K562 (cell line): ENCODE measurements around the gene CYB5D1. TPM values are rescaled to one million over a fixed set of nuclear protein-coding genes. Genes with fewer than 3 reads are reported as not detected.

Experiments used
- CBX3 ChIP-seq, 2 experiments: IDR thresholded peaks; 1 replicate in 1 of 2; 2 replicates in 1 of 2; pipeline ENCODE4 v1.6.1; 2012; ENCODE audit warnings: inconsistent platforms in 2 of 2, low read length in 2 of 2, borderline replicate concordance in 1 of 2, control low read depth in 1 of 2
- CTBP1 ChIP-seq: fragments of 450-650 bp; IDR thresholded peaks from 2 replicates; pipeline ENCODE4 v1.6.1; 2016; ENCODE audit warnings: borderline replicate concordance
- GABPA ChIP-seq: fragments of 200-800 bp; sonication (Bioruptor generic); conservative IDR thresholded peaks from 2 replicates; pipeline ENCODE4 v1.6.1; 2016; ENCODE audit warnings: low read depth, missing genetic modification characterization, missing compliant biosample characterization
- MTA2 ChIP-seq: fragments of 450-650 bp; IDR thresholded peaks from 2 replicates; pipeline ENCODE4 v1.6.1; 2016; ENCODE audit warnings: low read depth
- MYNN ChIP-seq, 2 experiments: sonication (generic); formaldehyde crosslinking in 1 of 2; IDR thresholded peaks; 2 replicates each; pipeline versions ENCODE4 v1.5.0 to v1.6.1; 2016 to 2020; ENCODE audit warnings: antibody characterized with exemption in 1 of 2, missing genetic modification reagents in 1 of 2
- PHTF2 ChIP-seq: fragments of 250-450 bp; sonication (Bioruptor Pico); IDR thresholded peaks from 2 replicates; pipeline ENCODE4 v1.5.0; 2021; ENCODE audit warnings: mild to moderate bottlenecking
- SLC30A9 ChIP-seq: fragments of 250-450 bp; sonication (Bioruptor Pico); IDR thresholded peaks from 2 replicates; pipeline ENCODE4 v1.8.0; 2022; ENCODE audit warnings: mild to moderate bottlenecking, moderate library complexity
- TEAD4 ChIP-seq, 2 experiments: sonication (generic) in 1 of 2; formaldehyde crosslinking in 1 of 2; IDR thresholded peaks; 2 replicates each; pipeline versions ENCODE4 v1.6.1 to v1.8.0; 2012 to 2022; ENCODE audit warnings: borderline replicate concordance in 1 of 2, inconsistent platforms in 1 of 2, low read length in 1 of 2, mild to moderate bottlenecking in 1 of 2, missing genetic modification reagents in 1 of 2
- TOE1 ChIP-seq, 2 experiments: fragments of 450-650 bp in 1 of 2; sonication (generic) in 1 of 2; formaldehyde crosslinking in 1 of 2; IDR thresholded peaks; 2 replicates each; pipeline versions ENCODE4 v1.7.1 to v1.8.0; 2016 to 2022; ENCODE audit warnings: borderline replicate concordance in 2 of 2, mild to moderate bottlenecking in 2 of 2, antibody characterized with exemption in 1 of 2, inconsistent platforms in 1 of 2, low read depth in 1 of 2, missing genetic modification reagents in 1 of 2, moderate library complexity in 1 of 2
- XRCC3 ChIP-seq: fragments of 450-650 bp; IDR thresholded peaks from 2 replicates; pipeline ENCODE4 v1.6.1; 2017; ENCODE audit warnings: mild to moderate bottlenecking, moderate library complexity
- ZFX ChIP-seq: sonication (generic); formaldehyde crosslinking; IDR thresholded peaks from 2 replicates; pipeline ENCODE4 v1.8.0; 2022; ENCODE audit warnings: mild to moderate bottlenecking, missing genetic modification reagents, moderate library complexity
- ZNF778 ChIP-seq: fragments of 450-650 bp; formaldehyde crosslinking; IDR thresholded peaks from 2 replicates; pipeline ENCODE4 v1.4.0; 2020; ENCODE audit warnings: mild to moderate bottlenecking, moderate library complexity
- ZSCAN32 ChIP-seq: fragments of 450-650 bp; formaldehyde crosslinking; IDR thresholded peaks from 2 replicates; pipeline ENCODE4 v1.4.0; 2020; ENCODE audit warnings: mild to moderate bottlenecking, moderate library complexity
- polyA plus RNA-seq, 8 experiments: library from polyadenylated mRNA; depleted of rRNA in 4 of 8; stranded (reverse) in 5 of 8; unstranded in 3 of 8; fragments of >200 nt; fragmentation: Nextera tagmentation in 2 of 8; fragmentation: Illumina TruSeq in 1 of 8; extraction: Ambion mirVana in 2 of 8; extraction: Trizol in 1 of 8; gene quantifications; 2 replicates each; pipeline versions ENCODE4 v1.2.1 to v1.2.3, GENCODE V29; 2011 to 2014; ENCODE audit warnings: inconsistent platforms in 1 of 8, missing spikeins in 1 of 8
- total RNA-seq, 7 experiments: library from RNA; depleted of rRNA in 6 of 7; stranded (reverse); fragments of >200 nt in 6 of 7; fragmentation: Illumina TruSeq in 2 of 7; extraction: Trizol in 2 of 7; gene quantifications; 2 replicates each; pipeline versions ENCODE4 v1.2.1 to v1.2.3, GENCODE V29; 2011 to 2021; ENCODE audit warnings: low replicate concordance in 1 of 7
- TF ChIP-seq, protein P1 (sequence below): sonication (generic); formaldehyde crosslinking; IDR thresholded peaks from 2 replicates; pipeline ENCODE4 v1.8.1; 2023; ENCODE audit warnings: mild to moderate bottlenecking, missing genetic modification reagents, moderate library complexity
- TF ChIP-seq, protein P2 (sequence below), 2 experiments: IDR thresholded peaks in 1 of 2; conservative IDR thresholded peaks in 1 of 2; 2 replicates each; pipeline ENCODE4 v1.6.1; 2016; ENCODE audit warnings: low read depth in 2 of 2, mild to moderate bottlenecking in 1 of 2, missing compliant biosample characterization in 1 of 2, missing genetic modification characterization in 1 of 2, moderate library complexity in 1 of 2
- TF ChIP-seq, protein P3 (sequence below), 2 experiments: fragments of 450-650 bp; conservative IDR thresholded peaks; 2 replicates each; pipeline ENCODE4 v1.6.1; 2017; ENCODE audit warnings: mild to moderate bottlenecking in 2 of 2, moderate library complexity in 2 of 2
- TF ChIP-seq, protein P4 (sequence below): fragments of 450-650 bp; formaldehyde crosslinking; IDR thresholded peaks from 2 replicates; pipeline ENCODE4 v1.4.0; 2020; ENCODE audit warnings: mild to moderate bottlenecking, moderate library complexity

The CYB5D1 gene
- total and polyA plus RNA-seq, 9 of the 15 experiments (the other 6 are each of a cell fraction or from before 2014, with no cell fraction given) = 2.4 to 7.9 (median 5.7) TPM

DNA sequence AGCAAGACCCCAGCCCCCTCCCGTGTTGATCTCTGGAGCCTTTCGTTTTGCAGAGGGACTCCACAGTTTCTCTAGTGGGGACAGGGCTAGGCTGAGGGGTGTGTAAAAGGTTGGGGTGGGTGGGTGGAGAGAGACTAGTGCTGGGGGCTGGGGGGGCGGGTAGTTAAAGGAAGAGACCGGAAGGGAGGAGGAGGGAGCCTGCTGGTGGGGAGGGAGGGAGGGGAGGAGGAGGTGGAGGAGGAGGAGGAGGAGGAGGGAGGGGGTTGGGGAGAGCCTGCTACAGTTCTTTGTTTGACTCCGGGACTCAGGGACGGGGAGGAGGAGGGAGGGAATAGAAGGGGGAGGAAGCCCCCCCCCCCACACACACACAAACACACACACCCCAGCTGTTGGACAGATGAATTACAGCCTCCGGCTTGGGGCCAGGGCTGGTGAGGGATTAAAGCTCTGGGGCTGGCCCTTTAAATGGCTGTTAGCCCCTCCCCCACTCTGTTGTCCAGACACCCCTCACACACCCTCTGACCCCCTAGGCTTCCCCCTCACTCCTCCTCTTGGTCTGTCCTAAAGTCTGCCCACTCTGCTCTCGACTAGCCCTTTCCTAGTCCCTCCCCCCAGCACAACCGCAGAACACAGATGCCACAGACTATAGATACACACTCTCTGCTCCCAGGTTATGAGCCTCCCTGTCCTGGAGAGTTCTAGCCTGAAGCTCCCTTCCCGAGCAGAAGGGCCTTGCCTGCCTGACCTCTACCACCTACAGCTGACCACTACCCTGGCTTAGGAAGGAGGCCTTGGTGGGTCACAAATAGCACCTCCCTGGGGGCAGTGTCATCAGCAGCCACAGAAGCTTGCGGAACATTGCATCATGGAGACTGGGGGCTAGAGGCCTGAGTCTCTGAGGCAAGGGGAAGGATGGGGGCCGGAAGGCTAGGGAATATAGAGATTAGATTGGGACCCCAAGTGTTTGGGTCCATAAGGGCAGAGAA is 19.4 kb upstream of the CYB5D1 start (continued):
- no peak for TF ChIP-seq XRCC3
- TF ChIP-seq ZFX (CRISPR knock-in tag) = peak; percentile 32; the same call in 1 of the 2 replicates
- TF ChIP-seq MTA2 = no peak
- TF ChIP-seq GABPA (tag) = peak; percentile 4; the same call in 1 of the 2 replicates
- TF ChIP-seq SLC30A9 (CRISPR knock-in tag) = no peak
- TF ChIP-seq ZNF778 (CRISPR knock-in tag) = no peak
- no peak for TF ChIP-seq CBX3 (IDR thresholded peaks at IDR 0.05; ENCODE audit: borderline replicate concordance in 1 of 2, low read length in 2 of 2)
- TF ChIP-seq, protein P1, sequence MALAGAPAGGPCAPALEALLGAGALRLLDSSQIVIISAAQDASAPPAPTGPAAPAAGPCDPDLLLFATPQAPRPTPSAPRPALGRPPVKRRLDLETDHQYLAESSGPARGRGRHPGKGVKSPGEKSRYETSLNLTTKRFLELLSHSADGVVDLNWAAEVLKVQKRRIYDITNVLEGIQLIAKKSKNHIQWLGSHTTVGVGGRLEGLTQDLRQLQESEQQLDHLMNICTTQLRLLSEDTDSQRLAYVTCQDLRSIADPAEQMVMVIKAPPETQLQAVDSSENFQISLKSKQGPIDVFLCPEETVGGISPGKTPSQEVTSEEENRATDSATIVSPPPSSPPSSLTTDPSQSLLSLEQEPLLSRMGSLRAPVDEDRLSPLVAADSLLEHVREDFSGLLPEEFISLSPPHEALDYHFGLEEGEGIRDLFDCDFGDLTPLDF (CRISPR knock-in tag) = no peak
- TF ChIP-seq, protein P2, sequence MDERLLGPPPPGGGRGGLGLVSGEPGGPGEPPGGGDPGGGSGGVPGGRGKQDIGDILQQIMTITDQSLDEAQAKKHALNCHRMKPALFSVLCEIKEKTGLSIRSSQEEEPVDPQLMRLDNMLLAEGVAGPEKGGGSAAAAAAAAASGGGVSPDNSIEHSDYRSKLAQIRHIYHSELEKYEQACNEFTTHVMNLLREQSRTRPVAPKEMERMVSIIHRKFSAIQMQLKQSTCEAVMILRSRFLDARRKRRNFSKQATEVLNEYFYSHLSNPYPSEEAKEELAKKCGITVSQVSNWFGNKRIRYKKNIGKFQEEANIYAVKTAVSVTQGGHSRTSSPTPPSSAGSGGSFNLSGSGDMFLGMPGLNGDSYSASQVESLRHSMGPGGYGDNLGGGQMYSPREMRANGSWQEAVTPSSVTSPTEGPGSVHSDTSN (CRISPR knock-in tag; IDR thresholded peaks at IDR 0.05; ENCODE audit: low read depth) = no peak
- TF ChIP-seq, protein P2 (tag; conservative IDR thresholded peaks at IDR 0.05; ENCODE audit: low read depth) = peak; percentile 50
- 0 out of 2 replicates have a peak, but pooled peaks have one; percentile 34 for TF ChIP-seq TOE1 (IDR thresholded peaks at IDR 0.05; ENCODE audit: borderline replicate concordance)
- no peak for TF ChIP-seq TOE1 (CRISPR knock-in tag; IDR thresholded peaks at IDR 0.05; ENCODE audit: borderline replicate concordance, low read depth)
- TF ChIP-seq ZSCAN32 (CRISPR knock-in tag) = peak; percentile 85; the same call in 1 of the 2 replicates
- no peak for TF ChIP-seq MYNN (IDR thresholded peaks at IDR 0.05)
- TF ChIP-seq MYNN (CRISPR knock-in tag; IDR thresholded peaks at IDR 0.05) = no peak
- no peak for TF ChIP-seq TEAD4 (IDR thresholded peaks at IDR 0.05; ENCODE audit: low read length)
- no peak for TF ChIP-seq TEAD4 (CRISPR knock-in tag; IDR thresholded peaks at IDR 0.05; ENCODE audit: borderline replicate concordance)
- TF ChIP-seq, protein P3, sequence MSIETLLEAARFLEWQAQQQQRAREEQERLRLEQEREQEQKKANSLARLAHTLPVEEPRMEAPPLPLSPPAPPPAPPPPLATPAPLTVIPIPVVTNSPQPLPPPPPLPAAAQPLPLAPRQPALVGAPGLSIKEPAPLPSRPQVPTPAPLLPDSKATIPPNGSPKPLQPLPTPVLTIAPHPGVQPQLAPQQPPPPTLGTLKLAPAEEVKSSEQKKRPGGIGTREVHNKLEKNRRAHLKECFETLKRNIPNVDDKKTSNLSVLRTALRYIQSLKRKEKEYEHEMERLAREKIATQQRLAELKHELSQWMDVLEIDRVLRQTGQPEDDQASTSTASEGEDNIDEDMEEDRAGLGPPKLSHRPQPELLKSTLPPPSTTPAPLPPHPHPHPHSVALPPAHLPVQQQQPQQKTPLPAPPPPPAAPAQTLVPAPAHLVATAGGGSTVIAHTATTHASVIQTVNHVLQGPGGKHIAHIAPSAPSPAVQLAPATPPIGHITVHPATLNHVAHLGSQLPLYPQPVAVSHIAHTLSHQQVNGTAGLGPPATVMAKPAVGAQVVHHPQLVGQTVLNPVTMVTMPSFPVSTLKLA (conservative IDR thresholded peaks at IDR 0.05) = no peak
- TF ChIP-seq, protein P4, sequence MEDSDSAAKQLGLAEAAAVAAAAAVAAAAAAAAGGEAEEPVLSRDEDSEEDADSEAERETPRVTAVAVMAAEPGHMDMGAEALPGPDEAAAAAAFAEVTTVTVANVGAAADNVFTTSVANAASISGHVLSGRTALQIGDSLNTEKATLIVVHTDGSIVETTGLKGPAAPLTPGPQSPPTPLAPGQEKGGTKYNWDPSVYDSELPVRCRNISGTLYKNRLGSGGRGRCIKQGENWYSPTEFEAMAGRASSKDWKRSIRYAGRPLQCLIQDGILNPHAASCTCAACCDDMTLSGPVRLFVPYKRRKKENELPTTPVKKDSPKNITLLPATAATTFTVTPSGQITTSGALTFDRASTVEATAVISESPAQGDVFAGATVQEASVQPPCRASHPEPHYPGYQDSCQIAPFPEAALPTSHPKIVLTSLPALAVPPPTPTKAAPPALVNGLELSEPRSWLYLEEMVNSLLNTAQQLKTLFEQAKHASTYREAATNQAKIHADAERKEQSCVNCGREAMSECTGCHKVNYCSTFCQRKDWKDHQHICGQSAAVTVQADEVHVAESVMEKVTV (CRISPR knock-in tag) = no peak
- peak; percentile 40 for TF ChIP-seq CTBP1
- no peak for TF ChIP-seq PHTF2 (CRISPR knock-in tag)
